Fibroblast of upper back skin (primary cell): ENCODE measurements around the gene GRIA1.
"Not testable (repeated sequence)": the region's sequence is repeated elsewhere in the genome, so short reads cannot be mapped to it uniquely, and the experiment has no call there.

ENCODE experiments used
- DNase-seq: peaks from one replicate; pipeline ENCODE4 v3.0.0-alpha.2; 2013

Gene GRIA1

DNA sequence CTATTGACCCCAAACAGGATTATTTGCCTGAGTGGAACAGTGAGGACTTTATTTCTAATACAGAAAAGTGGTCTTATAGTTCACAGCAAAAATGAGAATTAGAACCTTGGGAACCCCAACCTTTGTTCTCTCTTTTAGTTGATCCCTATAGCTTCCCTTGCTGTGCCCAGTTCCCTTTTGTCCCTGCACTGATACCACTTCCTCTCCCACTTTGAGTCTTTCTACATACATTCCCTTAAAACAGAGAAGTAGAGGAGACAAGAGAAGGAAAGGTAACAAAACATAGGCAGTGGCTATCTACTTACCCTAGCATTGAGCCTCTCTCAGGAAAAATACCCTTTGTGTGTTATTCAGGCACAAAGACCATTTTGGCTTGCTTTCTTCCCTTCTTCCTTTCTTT, 301.8 kb downstream of the GRIA1 start:
- no peak for DNase-seq

GRCh38 chr5:153793699-153794098, 303.2 kb downstream of the GRIA1 start:
- DNase-seq: no peak

GRCh38 chr5:153794327-153794726, 303.9 kb downstream of the GRIA1 start:
- no peak for DNase-seq

GRCh38 chr5:153796527-153796926, 306.1 kb downstream of the GRIA1 start:
- DNase-seq: no peak

DNA sequence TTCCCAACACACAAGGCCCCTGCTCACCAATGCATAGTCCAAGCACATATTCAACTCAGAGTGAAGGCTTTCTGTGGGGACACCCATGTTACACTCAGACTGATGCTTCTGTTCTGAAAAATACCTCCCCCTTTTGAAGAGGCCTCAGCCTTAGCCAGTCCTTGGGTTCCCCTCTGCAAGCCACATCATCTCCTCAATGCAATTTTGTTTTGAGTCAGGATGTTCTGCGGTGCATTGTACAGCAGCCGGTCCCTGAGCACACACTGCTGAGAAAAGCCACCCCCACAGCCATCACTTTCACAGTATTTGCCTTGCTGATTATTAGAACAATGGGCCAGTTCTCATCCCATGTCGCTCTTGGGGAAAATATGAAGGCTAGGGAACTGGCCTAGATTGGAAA, 307.0 kb downstream of the GRIA1 start:
- no peak for DNase-seq

DNA sequence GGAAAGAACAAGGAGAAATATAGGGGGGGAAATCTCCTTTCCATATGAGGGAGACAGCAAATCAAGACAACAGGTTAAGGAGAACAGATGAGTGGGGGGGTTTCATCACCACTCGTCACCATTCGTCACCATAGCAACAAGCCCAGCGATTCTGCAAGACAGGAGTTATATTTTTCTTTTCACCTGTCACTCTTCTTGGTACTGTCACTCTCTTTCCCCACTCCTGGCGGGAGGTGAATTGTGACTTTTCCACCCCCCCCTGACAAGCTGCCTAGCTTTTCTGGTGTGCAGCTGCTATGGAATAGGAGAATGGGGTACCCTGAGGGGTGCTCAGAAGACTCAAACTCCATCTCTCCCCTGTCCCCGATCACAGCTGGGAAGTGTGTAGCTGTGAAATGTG, 308.4 kb downstream of the GRIA1 start:
- DNase-seq: no peak

- no peak for DNase-seq
These were observed 309.0 kb downstream of the GRIA1 start for GRCh38 chr5:153799466-153799865.

DNA sequence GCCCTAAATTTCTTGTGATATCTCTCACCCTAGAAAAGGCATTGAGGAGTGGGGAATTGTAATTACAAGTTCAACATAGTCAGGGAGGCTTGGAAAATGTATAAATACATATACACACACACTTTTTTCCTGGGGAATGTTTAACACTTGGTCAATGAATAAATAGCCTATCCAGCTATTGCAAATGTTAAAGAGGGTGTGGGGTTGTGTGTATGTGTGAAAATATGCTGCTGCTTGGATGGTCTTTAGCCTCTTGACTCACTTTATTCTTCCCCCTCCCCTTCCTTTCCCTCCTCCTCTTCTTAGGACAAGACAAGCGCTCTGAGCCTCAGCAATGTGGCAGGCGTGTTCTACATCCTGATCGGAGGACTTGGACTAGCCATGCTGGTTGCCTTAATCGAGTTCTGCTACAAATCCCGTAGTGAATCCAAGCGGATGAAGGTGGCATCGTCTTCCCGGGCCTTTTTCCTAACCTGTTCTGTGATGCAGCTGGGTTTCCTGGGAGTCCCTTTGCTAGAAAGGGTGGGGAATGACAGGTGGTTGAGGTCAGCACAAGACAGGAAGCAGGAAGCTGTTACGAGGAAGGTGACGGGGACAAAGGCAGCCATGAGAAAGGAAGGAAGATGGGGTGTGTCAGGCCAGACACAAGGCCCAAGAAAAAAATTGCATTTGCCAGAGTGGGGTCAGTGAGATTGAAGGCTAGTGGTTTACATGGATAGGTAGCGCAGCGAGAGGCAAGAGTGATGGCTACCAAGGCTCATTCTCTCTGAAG, 311.8 kb downstream of the GRIA1 start:
- DNase-seq: no peak

DNA sequence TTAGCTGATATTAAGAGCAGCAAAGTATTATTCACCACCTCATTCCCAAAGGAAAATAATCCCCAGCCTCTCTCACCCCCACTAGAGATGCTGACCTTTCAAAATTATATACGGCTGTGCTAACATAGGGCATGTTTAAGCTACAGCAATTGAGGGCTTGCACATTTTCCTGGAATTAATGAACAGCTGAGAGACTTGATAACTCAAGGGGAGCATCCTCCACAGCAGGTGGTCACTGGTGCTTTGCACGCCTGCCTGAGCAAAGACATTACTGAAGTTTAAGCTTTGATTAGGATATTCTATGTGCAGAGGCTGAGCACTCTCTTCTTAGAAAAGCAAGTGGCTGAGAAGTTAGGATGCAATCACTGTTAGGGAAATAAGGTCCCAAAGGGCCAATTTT, 317.3 kb downstream of the GRIA1 start:
- no peak for DNase-seq

- DNase-seq: peak; percentile 68
These were observed 318.7 kb downstream of the GRIA1 start for GRCh38 chr5:153809166-153809565.

DNA sequence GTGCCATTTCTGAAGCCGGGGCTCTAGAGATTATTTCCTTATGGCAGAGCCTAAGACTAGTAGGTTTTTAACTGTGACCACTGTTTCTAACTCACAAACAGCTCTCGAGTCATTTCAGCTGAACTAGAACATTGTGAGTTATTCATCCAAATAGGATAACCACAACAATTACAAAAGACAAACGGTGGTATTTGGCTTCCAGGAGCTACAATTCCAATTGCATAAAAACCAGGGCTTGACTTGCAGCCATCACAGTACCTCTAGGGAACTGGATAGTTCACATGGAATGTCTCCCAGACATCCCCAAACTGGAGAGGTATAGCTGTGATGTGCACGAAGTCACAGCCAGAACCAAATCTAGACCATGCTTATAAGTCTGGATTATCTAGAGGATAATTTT, 323.4 kb downstream of the GRIA1 start:
- DNase-seq: peak; percentile 78

DNA sequence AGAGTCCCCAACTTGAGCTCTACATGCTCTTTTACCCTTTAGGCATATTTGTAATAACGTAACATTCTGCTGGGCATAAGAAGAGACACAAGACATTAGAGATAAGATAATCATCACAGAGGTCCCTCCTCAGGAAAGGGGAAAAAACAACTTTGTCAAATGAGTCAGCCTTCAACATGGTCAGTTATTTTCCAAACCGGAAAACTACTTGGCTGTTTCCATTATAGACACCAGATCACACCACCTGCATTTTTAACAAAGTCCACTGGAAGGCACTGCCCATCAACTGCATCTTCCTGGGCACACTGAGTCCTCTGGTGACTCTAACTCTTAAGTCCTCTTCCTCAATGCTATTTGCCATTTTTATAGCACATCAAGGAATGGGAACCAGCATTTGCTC, 326.4 kb downstream of the GRIA1 start:
- DNase-seq: no peak

DNA sequence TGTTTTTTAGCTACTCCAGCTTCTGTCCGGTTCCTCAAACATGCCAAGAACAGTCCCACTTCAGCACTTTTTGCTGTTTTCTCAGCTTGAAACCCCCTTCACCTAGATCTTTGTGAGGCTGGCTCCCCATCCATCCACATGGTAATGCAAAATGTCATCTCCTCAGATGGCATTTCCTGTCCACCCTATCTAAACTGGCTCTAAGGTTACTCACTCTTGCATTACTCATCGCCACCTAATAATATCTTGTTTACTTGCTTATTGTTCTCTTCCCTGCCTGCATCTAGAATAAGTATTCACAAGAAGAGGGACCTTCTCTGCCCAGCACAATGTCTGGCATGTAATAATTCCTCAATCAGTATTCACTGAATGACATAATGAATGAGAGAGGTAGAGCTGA, 328.2 kb downstream of the GRIA1 start:
- DNase-seq: no peak

DNA sequence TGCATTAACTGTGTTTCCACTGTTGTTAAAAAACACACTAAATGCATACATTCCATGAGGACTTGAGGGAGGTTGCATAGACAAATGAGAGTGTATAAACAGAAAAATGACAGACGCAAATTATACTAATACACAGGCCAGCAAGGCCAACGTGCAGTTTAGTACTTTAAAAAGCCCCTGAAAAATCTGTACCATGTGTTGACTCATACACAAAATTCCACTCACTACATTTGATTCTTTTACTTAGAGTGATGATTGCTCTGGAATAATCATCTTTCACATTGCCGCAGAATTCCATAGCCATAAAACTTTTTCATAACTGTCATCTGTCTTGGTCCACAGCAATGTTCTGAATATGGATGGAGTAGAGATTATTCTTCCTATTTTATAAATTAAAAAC, 332.6 kb downstream of the GRIA1 start:
- DNase-seq: peak; percentile 70

GRCh38 chr5:153824909-153825308, 334.4 kb downstream of the GRIA1 start:
- no peak for DNase-seq

DNA sequence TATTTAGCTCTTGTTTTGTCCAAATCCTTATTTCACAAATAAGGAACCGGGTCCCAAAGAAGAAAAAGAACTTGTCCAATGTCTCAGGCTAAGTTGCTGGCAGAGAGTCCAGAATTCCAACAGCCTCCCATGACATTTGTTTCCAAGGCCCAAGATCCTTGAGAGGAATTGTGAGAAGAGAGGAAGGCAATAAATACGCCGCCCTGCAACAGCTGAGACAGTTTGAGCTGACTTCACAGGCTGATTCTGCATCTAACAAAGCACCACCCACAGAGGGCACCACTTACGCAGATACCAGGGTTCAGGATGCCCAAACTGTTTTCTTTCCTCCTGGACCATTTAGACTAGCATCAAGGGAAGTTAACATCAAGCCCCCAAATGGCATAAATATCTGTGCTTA, 336.9 kb downstream of the GRIA1 start:
- DNase-seq: no peak

GRCh38 chr5:153829510-153830065, 339.1 kb downstream of the GRIA1 start:
- DNase-seq: peak; percentile 91

GRCh38 chr5:153831973-153832372, 341.5 kb downstream of the GRIA1 start:
- no peak for DNase-seq

DNA sequence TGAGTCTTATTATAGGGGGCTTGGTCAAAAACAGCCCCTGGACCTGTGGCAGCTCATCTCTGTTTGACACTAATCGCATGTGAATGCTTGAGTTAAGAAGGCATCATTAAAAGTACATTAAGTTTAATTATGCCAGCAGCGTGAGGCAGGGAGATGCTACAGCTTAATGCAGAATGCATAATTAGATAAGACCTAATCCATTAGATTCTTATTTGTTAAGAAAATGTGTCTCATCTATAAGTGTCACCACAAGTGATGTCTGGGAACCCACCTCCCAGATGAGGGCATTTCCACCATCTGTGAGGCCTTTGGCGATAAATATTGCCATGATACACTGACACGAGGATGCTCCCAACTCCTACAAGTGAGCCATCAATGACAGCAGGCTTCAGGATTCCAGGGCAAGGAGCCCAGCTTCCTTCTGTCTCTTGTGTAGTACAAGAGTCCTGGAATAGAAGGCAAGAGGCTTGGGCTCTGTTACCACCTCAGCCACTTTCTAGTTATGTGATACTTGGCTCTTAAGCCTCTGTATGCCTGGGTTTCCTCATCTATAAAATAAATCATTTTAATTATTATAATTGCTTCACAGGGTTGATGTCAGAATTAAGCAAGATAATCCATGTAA, 345.5 kb downstream of the GRIA1 start:
- no peak for DNase-seq

DNA sequence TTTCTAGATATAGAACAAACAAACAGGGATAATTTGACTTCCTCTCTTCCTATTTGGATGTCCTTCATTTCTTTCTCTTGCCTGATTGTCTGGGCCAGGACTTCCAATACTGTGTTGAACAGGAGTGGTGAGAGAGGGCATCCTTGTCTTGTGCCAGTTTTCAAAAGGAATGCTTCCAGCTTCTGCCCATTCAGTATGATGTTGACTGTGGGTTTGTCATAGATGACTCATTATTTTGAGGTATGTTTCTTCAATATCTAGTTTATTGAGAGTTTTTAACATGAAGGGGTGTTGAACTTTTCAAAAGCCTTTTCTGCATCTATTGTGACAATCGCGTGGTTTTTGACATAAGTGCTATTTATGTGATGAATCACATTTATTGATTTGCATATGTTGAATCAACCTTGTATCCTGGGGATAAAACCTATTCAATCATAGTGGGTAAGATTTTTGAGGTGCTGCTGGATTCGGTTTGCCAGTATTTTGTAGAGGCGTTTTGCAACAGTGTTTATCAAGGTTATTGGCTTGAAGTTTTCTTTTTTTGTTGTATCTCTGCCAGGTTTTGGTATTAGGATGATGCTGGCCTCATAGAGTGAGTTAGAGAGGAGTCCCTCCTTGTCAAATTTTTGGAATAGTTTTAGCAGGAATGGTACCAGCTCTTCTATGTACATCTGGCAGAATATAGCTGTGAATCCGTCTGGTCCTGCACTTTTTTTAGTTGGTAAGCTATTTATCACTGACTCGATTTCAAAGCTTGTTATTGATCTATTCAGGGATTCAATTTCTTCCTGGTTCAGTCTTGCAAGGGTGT, 359.0 kb downstream of the GRIA1 start:
- not testable (repeated sequence) for DNase-seq

- no peak for DNase-seq
These were observed 369.9 kb downstream of the GRIA1 start for GRCh38 chr5:153860195-153860886.

DNA sequence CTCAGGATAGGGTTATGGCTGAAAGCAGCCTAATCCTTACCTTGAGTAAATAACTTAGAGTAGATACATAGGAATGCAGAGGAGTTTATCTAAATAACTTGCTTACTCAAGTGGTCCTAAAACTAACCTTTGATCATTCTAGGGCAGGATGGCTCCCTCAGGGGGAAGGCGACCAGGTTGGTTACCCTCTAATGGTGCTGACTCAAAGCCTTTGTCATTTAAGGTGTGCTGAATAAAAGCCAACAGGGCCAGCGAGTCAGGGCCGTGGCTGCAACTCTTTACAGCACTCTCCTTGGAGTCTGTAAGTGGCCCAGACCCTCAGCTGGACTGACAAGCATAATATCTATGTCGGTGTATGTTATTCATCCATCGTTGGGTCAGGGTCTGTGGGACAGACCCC, 372.4 kb downstream of the GRIA1 start:
- not testable (repeated sequence) for DNase-seq
